ENCODE results near the gene SLC6A1.

SLC6A1 gene

GRCh38 chr3:11020764-11021163 is 28.2 kb downstream of the SLC6A1 start:
- H3K9ac ChIP-seq (ENCODE audit: low read length in 2 of 2) = no peak overlapping the region
- H3K27ac ChIP-seq (ENCODE audit: low read length) = no peak overlapping the region
- peaks cover 0 to 7% of the 10 kb centered on the region in 2 donors for H3K27me3 ChIP-seq (ENCODE audit: control insufficient read depth in 1 of 2, insufficient read depth in 2 of 2, low read length in 2 of 2)
- no peak overlapping the region for H3K4me3 ChIP-seq (ENCODE audit: low read length in 2 of 2)
- H3K4me1 ChIP-seq (ENCODE audit: control insufficient read depth, insufficient read depth, low read length) = no peaks in the 10 kb centered on the region
- no peaks in the 10 kb centered on the region for H3K9me3 ChIP-seq (ENCODE audit: control insufficient read depth in 2 of 2, low read length in 2 of 2)
- no peaks in the 10 kb centered on the region for H3K36me3 ChIP-seq (ENCODE audit: control insufficient read depth in 2 of 2, insufficient read depth in 2 of 2, low read length in 2 of 2)

GRCh38 chr3:11021611-11022011 is 29.1 kb downstream of the SLC6A1 start:
- Histone ChIP-seq H3K27me3 (ENCODE audit: control insufficient read depth in 1 of 2, insufficient read depth in 2 of 2, low read length in 2 of 2) (peaks cover 0 to 6% of the 10 kb centered on the region in 2 donors), H3K36me3 (ENCODE audit: control insufficient read depth in 2 of 2, insufficient read depth in 2 of 2, low read length in 2 of 2) (no peaks in the 10 kb centered on the region), H3K27ac (ENCODE audit: low read length) (no peak overlapping the region), H3K9ac (ENCODE audit: low read length in 2 of 2) (no peak overlapping the region), H3K4me3 (ENCODE audit: low read length in 2 of 2) (no peak overlapping the region), H3K4me1 (ENCODE audit: control insufficient read depth, insufficient read depth, low read length) (no peaks in the 10 kb centered on the region), H3K9me3 (ENCODE audit: control insufficient read depth in 2 of 2, low read length in 2 of 2) (no peaks in the 10 kb centered on the region)

DNA sequence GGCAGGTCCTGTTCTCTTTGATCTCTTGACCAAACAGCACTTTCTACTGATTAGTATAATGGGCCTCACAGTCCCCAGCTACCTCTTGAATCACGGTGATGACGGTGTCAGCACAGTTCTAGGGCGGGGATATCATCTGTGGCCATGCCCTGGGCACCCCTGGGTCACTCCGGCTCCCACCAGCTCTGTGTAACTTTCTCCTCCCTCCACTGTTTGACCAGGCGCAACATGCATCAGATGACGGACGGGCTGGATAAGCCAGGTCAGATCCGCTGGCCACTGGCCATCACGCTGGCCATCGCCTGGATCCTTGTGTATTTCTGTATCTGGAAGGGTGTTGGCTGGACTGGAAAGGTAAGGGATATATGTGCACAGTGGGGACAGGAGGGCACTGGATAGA is 29.6 kb downstream of the SLC6A1 start:
- Histone ChIP-seq H3K9ac (ENCODE audit: low read length in 2 of 2) (no peak overlapping the region), H3K4me1 (ENCODE audit: control insufficient read depth, insufficient read depth, low read length) (no peaks in the 10 kb centered on the region), H3K27ac (ENCODE audit: low read length) (no peak overlapping the region)

DNA sequence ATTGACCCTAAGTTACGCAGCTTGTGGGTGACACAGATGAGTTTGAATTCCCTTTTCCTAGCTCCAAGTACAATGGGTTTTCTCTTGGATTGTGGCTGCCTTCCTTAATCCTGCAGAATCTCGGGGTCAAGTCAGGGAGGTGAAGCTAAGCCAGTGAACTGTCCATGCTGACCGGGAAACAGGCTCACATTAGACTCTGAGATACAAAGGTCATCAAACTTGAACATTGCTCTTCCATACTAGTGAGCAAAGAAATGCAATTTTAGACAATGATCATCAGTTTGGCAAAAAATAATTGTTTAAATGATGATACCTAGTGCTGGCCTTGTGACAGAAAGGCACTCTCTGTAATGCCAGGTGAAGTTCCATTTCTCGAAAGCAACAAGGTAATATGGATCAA is 31.6 kb downstream of the SLC6A1 start:
- Histone ChIP-seq H3K9me3 (ENCODE audit: control insufficient read depth in 2 of 2, low read length in 2 of 2) (no peaks in the 10 kb centered on the region), H3K4me3 (ENCODE audit: low read length in 2 of 2) (no peak overlapping the region), H3K36me3 (ENCODE audit: control insufficient read depth in 2 of 2, insufficient read depth in 2 of 2, low read length in 2 of 2) (no peaks in the 10 kb centered on the region), H3K9ac (ENCODE audit: low read length in 2 of 2) (no peak overlapping the region), H3K27me3 (ENCODE audit: control insufficient read depth in 1 of 2, insufficient read depth in 2 of 2, low read length in 2 of 2) (peaks cover 0 to 6% of the 10 kb centered on the region in 2 donors), H3K27ac (ENCODE audit: low read length) (no peak overlapping the region), H3K4me1 (ENCODE audit: control insufficient read depth, insufficient read depth, low read length) (no peaks in the 10 kb centered on the region)

More for the DNA sequence above, 29.6 kb downstream of the SLC6A1 start:
- Histone ChIP-seq H3K9me3 (ENCODE audit: control insufficient read depth in 2 of 2, low read length in 2 of 2) (no peaks in the 10 kb centered on the region), H3K4me3 (ENCODE audit: low read length in 2 of 2) (no peak overlapping the region), H3K27me3 (ENCODE audit: control insufficient read depth in 1 of 2, insufficient read depth in 2 of 2, low read length in 2 of 2) (peaks cover 0 to 6% of the 10 kb centered on the region in 2 donors), H3K36me3 (ENCODE audit: control insufficient read depth in 2 of 2, insufficient read depth in 2 of 2, low read length in 2 of 2) (no peaks in the 10 kb centered on the region)

DNA sequence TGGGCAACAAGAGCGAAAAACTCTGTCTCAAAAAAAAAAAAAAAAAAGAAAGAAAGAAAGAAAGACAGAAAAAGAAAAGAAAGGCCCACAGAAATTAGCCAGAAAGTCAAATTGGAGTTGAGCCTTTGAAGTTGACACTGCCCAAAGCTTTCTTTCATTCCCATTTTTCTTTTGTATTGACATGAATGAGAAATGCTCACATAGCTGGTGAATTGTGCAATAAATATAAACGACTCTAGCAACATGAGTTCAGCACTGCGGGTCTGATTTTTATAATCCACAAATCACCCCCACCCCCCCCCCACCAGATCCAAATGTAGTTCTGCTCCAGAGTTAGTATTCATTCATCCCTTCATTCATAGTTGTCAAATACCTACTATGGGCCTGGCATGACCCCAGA is 37.4 kb downstream of the SLC6A1 start:
- H3K9ac ChIP-seq (ENCODE audit: low read length in 2 of 2) = no peak overlapping the region
- no peaks in the 10 kb centered on the region for H3K36me3 ChIP-seq (ENCODE audit: control insufficient read depth in 2 of 2, insufficient read depth in 2 of 2, low read length in 2 of 2)
- no peaks in the 10 kb centered on the region for H3K9me3 ChIP-seq (ENCODE audit: control insufficient read depth in 2 of 2, low read length in 2 of 2)
- H3K27me3 ChIP-seq (ENCODE audit: control insufficient read depth in 1 of 2, insufficient read depth in 2 of 2, low read length in 2 of 2) = peaks cover 2 to 3% of the 10 kb centered on the region in 2 donors
- H3K4me1 ChIP-seq (ENCODE audit: control insufficient read depth, insufficient read depth, low read length) = no peaks in the 10 kb centered on the region
- no peak overlapping the region for H3K4me3 ChIP-seq (ENCODE audit: low read length in 2 of 2)
- H3K27ac ChIP-seq (ENCODE audit: low read length) = no peak overlapping the region

DNA sequence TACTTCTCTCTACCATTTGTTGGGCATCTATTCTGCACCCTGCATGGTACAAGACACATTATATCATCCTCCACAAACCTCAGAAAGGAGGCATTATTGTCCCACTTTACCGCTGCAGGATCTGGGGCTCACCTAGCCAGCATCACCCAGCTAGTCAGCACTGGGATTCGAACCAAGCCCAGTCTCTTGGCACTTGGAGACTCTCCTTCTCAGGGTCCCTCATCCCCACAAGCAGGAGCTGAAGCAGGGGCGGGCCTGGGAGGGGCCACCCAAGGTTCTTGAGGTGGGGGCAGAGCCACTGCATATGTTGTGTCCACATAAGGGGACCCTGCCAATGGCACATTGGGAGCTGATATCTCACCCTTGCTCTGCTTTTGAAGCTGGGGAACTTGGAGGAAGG is 41.3 kb downstream of the SLC6A1 start:
- H3K36me3 ChIP-seq (ENCODE audit: control insufficient read depth in 2 of 2, insufficient read depth in 2 of 2, low read length in 2 of 2) = no peaks in the 10 kb centered on the region
- H3K27ac ChIP-seq (ENCODE audit: low read length) = no peak overlapping the region
- H3K9ac ChIP-seq (ENCODE audit: low read length in 2 of 2) = no peak overlapping the region
- no peaks in the 10 kb centered on the region for H3K4me1 ChIP-seq (ENCODE audit: control insufficient read depth, insufficient read depth, low read length)
- H3K9me3 ChIP-seq (ENCODE audit: control insufficient read depth in 2 of 2, low read length in 2 of 2) = no peaks in the 10 kb centered on the region
- no peak overlapping the region for H3K4me3 ChIP-seq (ENCODE audit: low read length in 2 of 2)
- peaks cover 5 to 13% of the 10 kb centered on the region in 2 donors for H3K27me3 ChIP-seq (ENCODE audit: control insufficient read depth in 1 of 2, insufficient read depth in 2 of 2, low read length in 2 of 2)

DNA sequence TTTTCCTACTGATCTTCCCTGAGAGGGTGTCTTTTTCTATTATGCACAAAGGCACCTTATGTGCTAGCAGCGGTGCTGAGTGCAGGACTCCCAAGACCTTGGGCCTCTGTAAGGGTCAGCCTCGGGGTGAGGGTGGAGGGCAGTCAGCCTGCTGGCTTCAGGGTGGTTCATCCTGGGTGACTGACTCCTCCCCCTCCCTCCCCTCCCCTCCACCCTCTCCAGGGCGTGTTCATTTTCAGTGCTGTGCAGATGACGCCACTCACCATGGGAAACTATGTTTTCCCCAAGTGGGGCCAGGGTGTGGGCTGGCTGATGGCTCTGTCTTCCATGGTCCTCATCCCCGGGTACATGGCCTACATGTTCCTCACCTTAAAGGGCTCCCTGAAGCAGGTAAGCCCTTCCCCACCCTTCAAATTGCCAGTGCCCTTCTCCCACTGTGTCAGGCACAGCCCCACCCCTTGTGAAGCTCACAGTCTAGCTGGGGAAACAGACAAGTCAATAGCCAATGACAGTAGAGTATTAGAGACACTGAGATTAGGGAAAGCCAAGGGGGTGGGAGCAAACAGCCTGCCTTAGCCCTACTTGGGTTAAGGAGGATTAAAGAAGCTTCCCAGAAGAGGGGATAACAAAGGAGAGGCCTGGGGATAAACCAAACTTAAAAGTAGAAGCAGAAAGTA is 41.9 kb downstream of the SLC6A1 start:
- peaks cover 5 to 13% of the 10 kb centered on the region in 2 donors for H3K27me3 ChIP-seq (ENCODE audit: control insufficient read depth in 1 of 2, insufficient read depth in 2 of 2, low read length in 2 of 2)
- H3K27ac ChIP-seq (ENCODE audit: low read length) = no peak overlapping the region
- H3K4me3 ChIP-seq (ENCODE audit: low read length in 2 of 2) = no peak overlapping the region
- no peaks in the 10 kb centered on the region for H3K9me3 ChIP-seq (ENCODE audit: control insufficient read depth in 2 of 2, low read length in 2 of 2)
- H3K36me3 ChIP-seq (ENCODE audit: control insufficient read depth in 2 of 2, insufficient read depth in 2 of 2, low read length in 2 of 2) = no peaks in the 10 kb centered on the region
- H3K9ac ChIP-seq (ENCODE audit: low read length in 2 of 2) = no peak overlapping the region
- no peaks in the 10 kb centered on the region for H3K4me1 ChIP-seq (ENCODE audit: control insufficient read depth, insufficient read depth, low read length)

- no peaks in the 10 kb centered on the region for H3K9me3 ChIP-seq (ENCODE audit: control insufficient read depth in 2 of 2, low read length in 2 of 2)
- no peaks in the 10 kb centered on the region for H3K36me3 ChIP-seq (ENCODE audit: control insufficient read depth in 2 of 2, insufficient read depth in 2 of 2, low read length in 2 of 2)
- H3K9ac ChIP-seq (ENCODE audit: low read length in 2 of 2) = no peak overlapping the region
- H3K27ac ChIP-seq (ENCODE audit: low read length) = no peak overlapping the region
- no peak overlapping the region for H3K4me3 ChIP-seq (ENCODE audit: low read length in 2 of 2)
- no peaks in the 10 kb centered on the region for H3K4me1 ChIP-seq (ENCODE audit: control insufficient read depth, insufficient read depth, low read length)
- peaks cover 5 to 13% of the 10 kb centered on the region in 2 donors for H3K27me3 ChIP-seq (ENCODE audit: control insufficient read depth in 1 of 2, insufficient read depth in 2 of 2, low read length in 2 of 2)
These were observed 43.4 kb downstream of the SLC6A1 start for GRCh38 chr3:11035757-11036505.

- Histone ChIP-seq H3K4me1 (ENCODE audit: control insufficient read depth, insufficient read depth, low read length) (no peaks in the 10 kb centered on the region), H3K4me3 (ENCODE audit: low read length in 2 of 2) (no peak overlapping the region), H3K9ac (ENCODE audit: low read length in 2 of 2) (no peak overlapping the region), H3K27ac (ENCODE audit: low read length) (no peak overlapping the region), H3K27me3 (ENCODE audit: control insufficient read depth in 1 of 2, insufficient read depth in 2 of 2, low read length in 2 of 2) (peaks cover 7 to 13% of the 10 kb centered on the region in 2 donors), H3K36me3 (ENCODE audit: control insufficient read depth in 2 of 2, insufficient read depth in 2 of 2, low read length in 2 of 2) (no peaks in the 10 kb centered on the region), H3K9me3 (ENCODE audit: control insufficient read depth in 2 of 2, low read length in 2 of 2) (no peaks in the 10 kb centered on the region)
These were observed 44.8 kb downstream of the SLC6A1 start for GRCh38 chr3:11037241-11037873.

GRCh38 chr3:11037976-11038375 is 45.4 kb downstream of the SLC6A1 start:
- no peak overlapping the region for H3K4me3 ChIP-seq (ENCODE audit: low read length in 2 of 2)
- H3K27ac ChIP-seq (ENCODE audit: low read length) = no peak overlapping the region
- peaks cover 8 to 13% of the 10 kb centered on the region in 2 donors for H3K27me3 ChIP-seq (ENCODE audit: control insufficient read depth in 1 of 2, insufficient read depth in 2 of 2, low read length in 2 of 2)
- H3K36me3 ChIP-seq (ENCODE audit: control insufficient read depth in 2 of 2, insufficient read depth in 2 of 2, low read length in 2 of 2) = no peaks in the 10 kb centered on the region
- no peak overlapping the region for H3K9ac ChIP-seq (ENCODE audit: low read length in 2 of 2)
- H3K4me1 ChIP-seq (ENCODE audit: control insufficient read depth, insufficient read depth, low read length) = no peaks in the 10 kb centered on the region
- H3K9me3 ChIP-seq (ENCODE audit: control insufficient read depth in 2 of 2, low read length in 2 of 2) = no peaks in the 10 kb centered on the region
